ENCODE measurements around the gene REV3L.
A peak's percentile ranks its signal among the peaks of the same experiment; 100 is the strongest.
"Not testable (repeated sequence)": the region's sequence is repeated elsewhere in the genome, so short reads cannot be mapped to it uniquely, and the experiment has no call there.

The REV3L gene

GRCh38 chr6:111307950-111308349 is 175.1 kb downstream of the REV3L start:
- H3K27ac Mint-ChIP-seq (ENCODE audit: low read depth); H3K4me3 Mint-ChIP-seq; H3K27me3 Mint-ChIP-seq; DNase-seq (ENCODE audit: low spot score in 2 of 2); H3K9me3 Mint-ChIP-seq; H3K4me1 Mint-ChIP-seq; ATAC-seq (replicated peaks; ENCODE audit: extremely low read depth, poor library complexity, severe bottlenecking): not testable (repeated sequence)
- H3K36me3 Mint-ChIP-seq (ENCODE audit: insufficient read depth) = peaks cover 29% of the 10 kb centered on the region

- Mint-ChIP-seq H3K36me3 (ENCODE audit: insufficient read depth) (peaks cover 25% of the 10 kb centered on the region), H3K9me3 (no peaks in the 10 kb centered on the region), H3K4me1 (no peaks in the 10 kb centered on the region), H3K27ac (ENCODE audit: low read depth) (no peak overlapping the region), H3K4me3 (no peak overlapping the region), H3K27me3 (no peaks in the 10 kb centered on the region)
- ATAC-seq (replicated peaks; ENCODE audit: extremely low read depth, poor library complexity, severe bottlenecking) = no peak
- DNase-seq (ENCODE audit: low spot score in 2 of 2) = no peak
Observed at GRCh38 chr6:111307275-111307858, 175.7 kb downstream of the REV3L start.

DNA sequence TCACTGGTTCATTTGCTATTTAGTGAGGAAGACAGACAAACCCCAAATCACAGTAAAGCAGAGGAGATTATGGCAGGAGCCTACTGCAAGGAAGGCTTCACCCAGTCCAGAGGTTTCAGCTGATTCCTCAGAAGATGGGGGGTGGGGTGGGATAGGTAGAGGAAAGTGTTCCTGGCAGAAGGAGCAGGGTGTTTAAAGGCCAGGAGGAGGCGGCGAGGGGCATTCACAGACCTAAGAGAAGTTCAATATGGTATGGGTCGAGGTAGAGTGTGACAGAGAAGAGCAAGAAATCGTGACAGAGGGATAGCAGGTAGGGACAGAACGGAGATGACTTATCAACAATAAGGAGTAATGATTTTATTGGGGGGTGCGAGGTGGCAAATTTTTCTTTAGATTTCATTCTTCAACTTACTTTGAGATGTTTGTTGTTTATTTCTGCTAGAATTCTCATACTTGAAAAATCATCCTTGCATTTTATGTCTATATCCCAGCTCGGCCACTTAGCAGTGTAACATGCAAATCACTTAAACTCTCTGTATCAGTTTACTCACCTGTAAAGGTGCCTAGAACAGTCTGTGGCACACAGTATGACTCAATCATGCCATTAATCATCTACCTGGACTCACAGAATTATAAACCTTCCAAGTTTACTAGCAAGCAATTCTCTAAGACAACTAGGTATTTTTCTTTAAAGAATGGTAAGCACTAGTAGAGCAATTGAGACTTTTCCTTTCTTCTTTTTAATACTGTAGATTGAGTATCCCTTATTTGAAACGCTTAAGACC is 176.7 kb downstream of the REV3L start:
- ATAC-seq (replicated peaks; ENCODE audit: extremely low read depth, poor library complexity, severe bottlenecking) = no peak
- H3K36me3 Mint-ChIP-seq (ENCODE audit: insufficient read depth) = peaks cover 24% of the 10 kb centered on the region

GRCh38 chr6:111301946-111302345 is 181.1 kb downstream of the REV3L start:
- Mint-ChIP-seq H3K27me3 (no peaks in the 10 kb centered on the region), H3K4me1 (no peaks in the 10 kb centered on the region), H3K4me3 (no peak overlapping the region), H3K27ac (ENCODE audit: low read depth) (no peak overlapping the region), H3K36me3 (ENCODE audit: insufficient read depth) (peaks cover 19% of the 10 kb centered on the region), H3K9me3 (no peaks in the 10 kb centered on the region)
- DNase-seq (ENCODE audit: low spot score in 2 of 2) (no peak), ATAC-seq (replicated peaks; ENCODE audit: extremely low read depth, poor library complexity, severe bottlenecking) (no peak)

More for the DNA sequence above, 176.7 kb downstream of the REV3L start:
- no peaks in the 10 kb centered on the region for H3K9me3 Mint-ChIP-seq
- H3K27ac Mint-ChIP-seq (ENCODE audit: low read depth) = no peak overlapping the region
- H3K4me3 Mint-ChIP-seq = no peak overlapping the region
- H3K4me1 Mint-ChIP-seq = no peaks in the 10 kb centered on the region
- DNase-seq (ENCODE audit: low spot score in 2 of 2) = no peak
- H3K27me3 Mint-ChIP-seq = no peaks in the 10 kb centered on the region

DNA sequence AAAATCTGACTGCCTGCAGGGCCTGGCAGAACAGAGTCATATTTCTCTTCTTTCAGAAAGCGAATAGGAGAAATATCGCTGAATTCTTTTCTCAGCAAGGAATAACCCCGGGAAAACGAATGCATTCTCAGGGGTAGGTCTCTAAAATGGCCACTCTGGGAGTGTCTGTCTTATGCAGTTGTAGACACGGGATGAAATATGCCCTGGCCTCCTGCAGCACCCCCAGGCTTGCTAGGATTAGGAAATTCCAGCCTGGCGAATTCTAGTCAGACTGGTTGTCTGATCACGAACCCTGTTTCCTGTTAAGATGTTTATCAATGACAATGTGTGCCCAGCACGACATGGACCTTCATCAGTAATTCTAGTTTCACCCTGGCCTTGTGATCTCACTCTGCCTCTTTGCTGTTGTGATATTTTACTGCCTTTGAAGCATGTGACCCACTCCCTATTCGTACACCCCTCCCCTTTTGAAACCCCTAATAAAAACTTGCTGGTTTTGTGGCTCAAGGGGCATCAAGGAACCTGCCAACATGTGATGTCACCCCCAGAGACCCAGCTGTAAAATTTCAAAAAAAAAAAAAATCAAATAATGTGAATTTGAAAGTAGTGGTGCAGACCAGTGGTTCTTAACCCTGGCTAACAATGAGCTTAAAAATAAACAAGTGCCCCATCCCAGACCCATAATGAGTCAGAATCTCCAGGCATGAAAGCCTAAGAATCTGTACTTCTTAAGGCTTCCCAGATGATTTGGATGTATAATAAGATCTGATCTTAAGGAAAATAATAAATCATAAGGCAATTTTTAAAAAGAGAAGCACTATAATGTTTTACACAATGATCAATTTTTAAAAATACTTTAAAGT is 181.8 kb downstream of the REV3L start:
- Mint-ChIP-seq H3K36me3 (ENCODE audit: insufficient read depth) (peaks cover 16% of the 10 kb centered on the region), H3K27ac (ENCODE audit: low read depth) (peak overlapping the region; percentile 32)
- not testable (repeated sequence) for DNase-seq (ENCODE audit: low spot score in 2 of 2)

GRCh38 chr6:111297776-111298175 is 185.2 kb downstream of the REV3L start:
- no peak overlapping the region for H3K4me3 Mint-ChIP-seq
- peaks cover 8% of the 10 kb centered on the region for H3K4me1 Mint-ChIP-seq
- H3K36me3 Mint-ChIP-seq (ENCODE audit: insufficient read depth) = peaks cover 6% of the 10 kb centered on the region
- no peak overlapping the region for H3K27ac Mint-ChIP-seq (ENCODE audit: low read depth)
- H3K27me3 Mint-ChIP-seq = no peaks in the 10 kb centered on the region
- DNase-seq (ENCODE audit: low spot score in 2 of 2) (no peak), ATAC-seq (replicated peaks; ENCODE audit: extremely low read depth, poor library complexity, severe bottlenecking) (no peak)
- no peaks in the 10 kb centered on the region for H3K9me3 Mint-ChIP-seq

More for the DNA sequence above, 181.8 kb downstream of the REV3L start:
- not testable (repeated sequence) for H3K9me3 Mint-ChIP-seq; H3K27me3 Mint-ChIP-seq; H3K4me1 Mint-ChIP-seq; ATAC-seq (replicated peaks; ENCODE audit: extremely low read depth, poor library complexity, severe bottlenecking); H3K4me3 Mint-ChIP-seq

DNA sequence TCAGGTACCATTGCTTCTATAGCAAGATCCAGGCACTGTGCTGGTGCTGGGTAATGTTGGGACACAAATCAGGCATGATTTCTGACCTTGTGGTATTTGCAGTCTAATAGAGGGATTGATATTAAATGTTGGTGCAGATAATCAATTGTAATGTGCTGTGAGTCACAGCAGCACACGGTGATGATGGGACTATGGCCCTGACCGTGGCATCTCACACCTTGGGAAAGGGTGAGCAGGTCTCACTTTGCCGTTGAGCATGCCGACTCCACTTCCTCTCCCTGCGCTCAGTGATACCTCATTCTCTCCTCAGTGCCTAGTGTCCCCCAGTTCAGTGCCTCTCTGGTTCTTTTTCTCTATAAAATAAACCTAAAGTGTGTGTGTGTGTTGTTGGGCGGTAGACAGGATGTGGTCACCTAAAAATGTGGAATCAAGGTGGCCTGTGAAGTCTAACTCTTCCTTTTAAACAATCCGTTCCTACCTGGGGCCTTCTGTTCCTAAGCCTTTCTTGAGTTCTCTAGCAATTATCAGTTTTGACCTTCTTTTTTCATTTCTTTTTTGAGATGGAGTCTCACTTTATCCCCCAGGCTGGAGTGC is 188.5 kb downstream of the REV3L start:
- no peak for ATAC-seq (replicated peaks; ENCODE audit: extremely low read depth, poor library complexity, severe bottlenecking)
- Mint-ChIP-seq H3K9me3 (no peaks in the 10 kb centered on the region), H3K4me1 (peaks cover 14% of the 10 kb centered on the region), H3K4me3 (peak overlapping the region; percentile 49), H3K27ac (ENCODE audit: low read depth) (peak overlapping the region; percentile 29), H3K27me3 (no peaks in the 10 kb centered on the region), H3K36me3 (ENCODE audit: insufficient read depth) (peaks cover 10% of the 10 kb centered on the region)
- DNase-seq (ENCODE audit: low spot score in 2 of 2) = no peak

- no peak overlapping the region for H3K27ac Mint-ChIP-seq (ENCODE audit: low read depth)
- H3K36me3 Mint-ChIP-seq (ENCODE audit: insufficient read depth) = peaks cover 12% of the 10 kb centered on the region
- H3K4me3 Mint-ChIP-seq = no peak overlapping the region
- H3K9me3 Mint-ChIP-seq = no peaks in the 10 kb centered on the region
- ATAC-seq (replicated peaks; ENCODE audit: extremely low read depth, poor library complexity, severe bottlenecking) (no peak), DNase-seq (ENCODE audit: low spot score in 2 of 2) (no peak)
- peaks cover 14% of the 10 kb centered on the region for H3K4me1 Mint-ChIP-seq
- H3K27me3 Mint-ChIP-seq = no peaks in the 10 kb centered on the region
Observed at GRCh38 chr6:111291336-111292259, 191.4 kb downstream of the REV3L start.

DNA sequence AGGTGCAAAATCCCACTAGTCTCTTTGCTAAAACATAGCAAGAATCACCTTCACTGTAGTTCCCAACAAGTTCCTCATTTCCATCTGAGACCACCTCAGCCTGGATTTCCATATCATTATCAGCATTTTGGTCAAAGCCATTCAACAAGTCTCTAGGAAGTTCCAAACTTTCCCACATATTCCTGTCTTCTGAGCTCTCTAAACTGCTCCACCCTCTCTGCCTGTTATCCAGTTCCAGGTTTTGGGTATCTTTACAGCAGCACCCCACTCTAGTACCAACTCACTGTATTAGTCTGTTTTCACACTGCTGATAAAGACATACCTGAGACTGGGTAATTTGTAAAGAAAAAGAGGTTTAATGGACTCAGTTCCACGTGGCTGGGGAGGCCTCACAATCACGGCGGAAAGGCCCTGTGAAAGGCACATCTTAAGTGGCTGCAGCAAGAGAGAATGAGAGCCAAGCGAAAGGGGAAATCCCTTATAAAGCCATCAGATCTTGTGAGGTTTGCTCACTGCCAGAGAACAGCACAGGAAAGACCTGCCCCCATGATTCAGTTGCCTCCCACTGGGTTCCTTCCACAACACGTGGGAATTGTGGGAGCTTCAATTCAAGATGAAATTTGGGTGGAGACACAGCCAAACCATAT is 192.2 kb downstream of the REV3L start:
- Mint-ChIP-seq H3K36me3 (ENCODE audit: insufficient read depth) (peaks cover 11% of the 10 kb centered on the region), H3K4me1 (peaks cover 14% of the 10 kb centered on the region), H3K27ac (ENCODE audit: low read depth) (peak overlapping the region; percentile 14)
- not testable (repeated sequence) for H3K27me3 Mint-ChIP-seq; H3K9me3 Mint-ChIP-seq; ATAC-seq (replicated peaks; ENCODE audit: extremely low read depth, poor library complexity, severe bottlenecking); H3K4me3 Mint-ChIP-seq; DNase-seq (ENCODE audit: low spot score in 2 of 2)

- H3K36me3 Mint-ChIP-seq (ENCODE audit: insufficient read depth); H3K27ac Mint-ChIP-seq (ENCODE audit: low read depth); DNase-seq (ENCODE audit: low spot score in 2 of 2): not testable (repeated sequence)
Observed at GRCh38 chr6:111284356-111284755, 198.7 kb downstream of the REV3L start.

GRCh38 chr6:111283707-111284106 is 199.3 kb downstream of the REV3L start:
- no peaks in the 10 kb centered on the region for H3K27me3 Mint-ChIP-seq
- no peak overlapping the region for H3K27ac Mint-ChIP-seq (ENCODE audit: low read depth)
- peaks cover 9% of the 10 kb centered on the region for H3K36me3 Mint-ChIP-seq (ENCODE audit: insufficient read depth)
- H3K4me1 Mint-ChIP-seq = peaks cover 7% of the 10 kb centered on the region
- no peak for ATAC-seq (replicated peaks; ENCODE audit: extremely low read depth, poor library complexity, severe bottlenecking)
- no peaks in the 10 kb centered on the region for H3K9me3 Mint-ChIP-seq
- DNase-seq (ENCODE audit: low spot score in 2 of 2) = no peak
- H3K4me3 Mint-ChIP-seq = no peak overlapping the region

More at GRCh38 chr6:111284356-111284755, 198.7 kb downstream of the REV3L start:
- not testable (repeated sequence) for ATAC-seq (replicated peaks; ENCODE audit: extremely low read depth, poor library complexity, severe bottlenecking); H3K4me3 Mint-ChIP-seq; H3K9me3 Mint-ChIP-seq; H3K27me3 Mint-ChIP-seq; H3K4me1 Mint-ChIP-seq
